ENCODE results near the gene SLCO2B1.

DNA sequence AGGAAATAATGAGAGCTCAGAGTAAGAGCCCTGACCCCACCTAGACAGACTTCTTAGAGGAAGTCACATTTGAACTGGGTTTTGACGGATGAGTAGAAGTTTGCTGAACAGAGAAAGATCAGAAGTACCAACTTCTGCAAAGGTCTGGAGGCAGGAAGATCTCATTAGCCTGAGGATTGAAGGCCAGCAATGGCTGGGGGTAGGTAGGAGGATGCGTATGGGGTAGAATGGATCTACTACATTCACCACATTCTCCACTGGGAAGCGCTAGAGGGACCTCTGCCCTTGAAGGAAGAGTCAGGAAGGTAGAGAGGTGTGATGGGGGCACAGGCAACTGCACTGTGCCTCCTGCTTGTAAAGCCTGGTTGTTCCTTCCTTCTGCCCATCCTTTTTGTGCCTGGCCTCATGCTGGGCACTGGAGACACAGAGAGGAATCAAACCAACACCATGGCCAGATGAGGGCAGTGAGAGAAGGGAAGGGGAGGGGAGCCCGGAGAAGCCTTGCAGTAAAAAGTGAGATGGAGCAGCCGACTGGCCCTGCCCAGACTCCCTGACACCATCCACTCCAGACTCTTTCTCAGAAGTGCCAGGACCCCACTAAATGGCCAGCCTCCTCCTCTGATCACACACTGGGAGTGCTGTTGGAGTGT, 94.6 kb downstream of the SLCO2B1 start:
- TF ChIP-seq, protein P1, sequence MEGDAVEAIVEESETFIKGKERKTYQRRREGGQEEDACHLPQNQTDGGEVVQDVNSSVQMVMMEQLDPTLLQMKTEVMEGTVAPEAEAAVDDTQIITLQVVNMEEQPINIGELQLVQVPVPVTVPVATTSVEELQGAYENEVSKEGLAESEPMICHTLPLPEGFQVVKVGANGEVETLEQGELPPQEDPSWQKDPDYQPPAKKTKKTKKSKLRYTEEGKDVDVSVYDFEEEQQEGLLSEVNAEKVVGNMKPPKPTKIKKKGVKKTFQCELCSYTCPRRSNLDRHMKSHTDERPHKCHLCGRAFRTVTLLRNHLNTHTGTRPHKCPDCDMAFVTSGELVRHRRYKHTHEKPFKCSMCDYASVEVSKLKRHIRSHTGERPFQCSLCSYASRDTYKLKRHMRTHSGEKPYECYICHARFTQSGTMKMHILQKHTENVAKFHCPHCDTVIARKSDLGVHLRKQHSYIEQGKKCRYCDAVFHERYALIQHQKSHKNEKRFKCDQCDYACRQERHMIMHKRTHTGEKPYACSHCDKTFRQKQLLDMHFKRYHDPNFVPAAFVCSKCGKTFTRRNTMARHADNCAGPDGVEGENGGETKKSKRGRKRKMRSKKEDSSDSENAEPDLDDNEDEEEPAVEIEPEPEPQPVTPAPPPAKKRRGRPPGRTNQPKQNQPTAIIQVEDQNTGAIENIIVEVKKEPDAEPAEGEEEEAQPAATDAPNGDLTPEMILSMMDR (conservative IDR thresholded peaks at IDR 0.05; ENCODE audit: low read depth in 2 of 2), result peak; percentile 47 to 67
- TF ChIP-seq EZH2 (IDR thresholded peaks at IDR 0.05; ENCODE audit: low read depth, unreplicated experiment) (no peak), CREB1 (CRISPR knock-in tag; IDR thresholded peaks at IDR 0.05; ENCODE audit: low read depth) (no peak), POLR2AphosphoS5 (IDR thresholded peaks at IDR 0.05; ENCODE audit: low read depth) (no peak)
- TF ChIP-seq, protein P2, sequence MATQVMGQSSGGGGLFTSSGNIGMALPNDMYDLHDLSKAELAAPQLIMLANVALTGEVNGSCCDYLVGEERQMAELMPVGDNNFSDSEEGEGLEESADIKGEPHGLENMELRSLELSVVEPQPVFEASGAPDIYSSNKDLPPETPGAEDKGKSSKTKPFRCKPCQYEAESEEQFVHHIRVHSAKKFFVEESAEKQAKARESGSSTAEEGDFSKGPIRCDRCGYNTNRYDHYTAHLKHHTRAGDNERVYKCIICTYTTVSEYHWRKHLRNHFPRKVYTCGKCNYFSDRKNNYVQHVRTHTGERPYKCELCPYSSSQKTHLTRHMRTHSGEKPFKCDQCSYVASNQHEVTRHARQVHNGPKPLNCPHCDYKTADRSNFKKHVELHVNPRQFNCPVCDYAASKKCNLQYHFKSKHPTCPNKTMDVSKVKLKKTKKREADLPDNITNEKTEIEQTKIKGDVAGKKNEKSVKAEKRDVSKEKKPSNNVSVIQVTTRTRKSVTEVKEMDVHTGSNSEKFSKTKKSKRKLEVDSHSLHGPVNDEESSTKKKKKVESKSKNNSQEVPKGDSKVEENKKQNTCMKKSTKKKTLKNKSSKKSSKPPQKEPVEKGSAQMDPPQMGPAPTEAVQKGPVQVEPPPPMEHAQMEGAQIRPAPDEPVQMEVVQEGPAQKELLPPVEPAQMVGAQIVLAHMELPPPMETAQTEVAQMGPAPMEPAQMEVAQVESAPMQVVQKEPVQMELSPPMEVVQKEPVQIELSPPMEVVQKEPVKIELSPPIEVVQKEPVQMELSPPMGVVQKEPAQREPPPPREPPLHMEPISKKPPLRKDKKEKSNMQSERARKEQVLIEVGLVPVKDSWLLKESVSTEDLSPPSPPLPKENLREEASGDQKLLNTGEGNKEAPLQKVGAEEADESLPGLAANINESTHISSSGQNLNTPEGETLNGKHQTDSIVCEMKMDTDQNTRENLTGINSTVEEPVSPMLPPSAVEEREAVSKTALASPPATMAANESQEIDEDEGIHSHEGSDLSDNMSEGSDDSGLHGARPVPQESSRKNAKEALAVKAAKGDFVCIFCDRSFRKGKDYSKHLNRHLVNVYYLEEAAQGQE (IDR thresholded peaks at IDR 0.05; ENCODE audit: unreplicated experiment), result no peak
